H1 (cell line): ENCODE data around the gene TADA1. TPM values are rescaled to one million over a fixed set of nuclear protein-coding genes. Genes with fewer than 3 reads are reported as not detected.

Experiments
- CTCF ChIA-PET: fragments of 300-600 bp; sonication (Branson Sonifier 250); formaldehyde crosslinking; loops from one replicate; lab custom pipeline; 2021; ENCODE audit not compliant: partially characterized antibody; lab: Charles Lee
- POLR2A ChIA-PET: fragments of 300-600 bp; sonication (Branson Sonifier 250); formaldehyde crosslinking; loops from one replicate; lab custom pipeline; 2021; ENCODE audit warnings: inconsistent platforms; ENCODE audit not compliant: partially characterized antibody; lab: Charles Lee
- DNase-seq, 2 experiments: peaks; one replicate each; pipeline versions ENCODE4 v3.0.0 to v3.0.0-alpha.2; 2010 to 2022; ENCODE audit warnings: low spot score in 2 of 2, low read depth in 1 of 2, mixed read lengths in 1 of 2
- FAIRE-seq: peaks from 2 replicates; lab custom pipeline; 2011; peaks lifted over from hg19 to GRCh38; lab: Jason Lieb, UNC
- H2AFZ ChIP-seq: 2 replicates; pipeline ENCODE4 v1.8.1; 2012; ENCODE audit warnings: low read length, inconsistent platforms
- H2AK5ac ChIP-seq: 2 replicates; pipeline ENCODE4 v1.6.1; 2013; ENCODE audit warnings: low read depth, low read length
- H2BK120ac ChIP-seq: replicated peaks from 2 replicates; pipeline ENCODE3; 2013; ENCODE audit warnings: low read depth, low read length, inconsistent platforms
- H2BK12ac ChIP-seq: 2 replicates; pipeline ENCODE4 v1.6.1; 2013; ENCODE audit warnings: low read depth, low read length
- H2BK15ac ChIP-seq: 2 replicates; pipeline ENCODE4 v1.6.1; 2013; ENCODE audit warnings: low read length
- H2BK20ac ChIP-seq: 2 replicates; pipeline ENCODE4 v1.6.1; 2013; ENCODE audit warnings: low read length
- H2BK5ac ChIP-seq: 2 replicates; pipeline ENCODE4 v1.6.1; 2013; ENCODE audit warnings: low read depth, low read length
- H3K14ac ChIP-seq: 2 replicates; pipeline ENCODE4 v1.6.1; 2013; ENCODE audit warnings: inconsistent platforms; ENCODE audit not compliant: insufficient read length
- H3K18ac ChIP-seq: 2 replicates; pipeline ENCODE4 v1.6.1; 2013; ENCODE audit warnings: low read length; ENCODE audit errors: extremely low read depth
- H3K23ac ChIP-seq: 2 replicates; pipeline ENCODE4 v1.6.1; 2013; ENCODE audit warnings: inconsistent platforms; ENCODE audit not compliant: insufficient read length
- H3K23me2 ChIP-seq: 2 replicates; pipeline ENCODE4 v1.6.1; 2013; ENCODE audit warnings: low read depth, low read length
- H3K27ac ChIP-seq: 2 replicates; pipeline ENCODE4 v1.6.1; 2011; ENCODE audit warnings: low read depth, low read length, inconsistent platforms
- H3K27me3 ChIP-seq, 4 experiments: replicated peaks in 1 of 4; 1 replicate in 1 of 4; 2 replicates in 3 of 4; pipeline versions ENCODE4 v1.6.1 to v1.8.1; 2011 to 2013; ENCODE audit warnings: low read length in 3 of 4, mild to moderate bottlenecking in 3 of 4, inconsistent platforms in 2 of 4, mixed read lengths in 2 of 4, moderate library complexity in 1 of 4; ENCODE audit not compliant: control insufficient read depth in 3 of 4, insufficient read depth in 3 of 4; ENCODE audit errors: extremely low read depth in 1 of 4
- H3K36me3 ChIP-seq, 4 experiments: 2 replicates each; pipeline versions ENCODE4 v1.6.1 to v1.8.1; 2011 to 2013; ENCODE audit warnings: mild to moderate bottlenecking in 4 of 4, low read length in 3 of 4, moderate library complexity in 2 of 4, control low read depth in 1 of 4, inconsistent platforms in 1 of 4; ENCODE audit not compliant: insufficient read depth in 4 of 4, control insufficient read depth in 2 of 4
- H3K4ac ChIP-seq: replicated peaks from 2 replicates; pipeline ENCODE3; 2013; ENCODE audit warnings: low read length, low read depth, mixed read lengths, inconsistent platforms; ENCODE audit not compliant: insufficient read length
- H3K4me1 ChIP-seq, 4 experiments: replicated peaks in 1 of 4; 1 replicate in 1 of 4; 2 replicates in 3 of 4; pipeline versions ENCODE4 v1.6.1 to v1.8.1; 2011 to 2013; ENCODE audit warnings: low read length in 3 of 4, inconsistent platforms in 2 of 4, mixed read lengths in 1 of 4; ENCODE audit not compliant: insufficient read depth in 4 of 4, control insufficient read depth in 3 of 4
- H3K4me2 ChIP-seq, 2 experiments: 2 replicates each; pipeline versions ENCODE4 v1.6.1 to v1.8.1; 2011 to 2013; ENCODE audit warnings: low read depth in 2 of 2, low read length in 2 of 2, control low read depth in 1 of 2, inconsistent platforms in 1 of 2, mild to moderate bottlenecking in 1 of 2; ENCODE audit not compliant: insufficient read depth in 1 of 2
- H3K4me3 ChIP-seq, 4 experiments: fragments of 200-600, 300-600 bp in 1 of 4; sonication (generic), shearing (Covaris generic), sonication (Bioruptor Twin) in 1 of 4; 2 replicates each; pipeline versions ENCODE4 v1.5.1 to v1.8.1; 2011 to 2016; ENCODE audit warnings: low read length in 4 of 4, low read depth in 3 of 4, control low read depth in 2 of 4, inconsistent platforms in 2 of 4, mild to moderate bottlenecking in 2 of 4, mixed read lengths in 1 of 4, moderate library complexity in 1 of 4; ENCODE audit not compliant: insufficient read depth in 2 of 4; ENCODE audit errors: extremely low read depth in 1 of 4
- H3K56ac ChIP-seq: replicated peaks from 2 replicates; pipeline ENCODE3; 2013; ENCODE audit warnings: low read depth, mild to moderate bottlenecking, mixed read lengths, low read length, inconsistent platforms; ENCODE audit not compliant: insufficient read length
- H3K79me1 ChIP-seq: 2 replicates; pipeline ENCODE4 v1.6.1; 2013; ENCODE audit warnings: low read depth, low read length, control low read depth
- H3K79me2 ChIP-seq, 2 experiments: 2 replicates each; pipeline versions ENCODE4 v1.6.1 to v1.8.1; 2012 to 2013; ENCODE audit warnings: low read length in 2 of 2, mild to moderate bottlenecking in 2 of 2, inconsistent platforms in 1 of 2; ENCODE audit not compliant: insufficient read depth in 2 of 2, control insufficient read depth in 1 of 2
- H3K9ac ChIP-seq, 4 experiments: replicated peaks in 1 of 4; 1 replicate in 1 of 4; 2 replicates in 3 of 4; pipeline versions ENCODE4 v1.6.1 to v1.8.1; 2011 to 2013; ENCODE audit warnings: low read depth in 3 of 4, low read length in 3 of 4, control low read depth in 2 of 4, mild to moderate bottlenecking in 2 of 4, moderate library complexity in 2 of 4, inconsistent platforms in 1 of 4; ENCODE audit errors: extremely low read depth in 1 of 4
- H3K9me3 ChIP-seq, 2 experiments: 2 replicates each; pipeline versions ENCODE4 v1.6.1 to v1.8.1; 2012 to 2013; ENCODE audit warnings: mild to moderate bottlenecking in 2 of 2, moderate library complexity in 2 of 2, control low read depth in 1 of 2, inconsistent platforms in 1 of 2, low read depth in 1 of 2, low read length in 1 of 2, mixed read lengths in 1 of 2; ENCODE audit not compliant: insufficient read depth in 2 of 2
- H4K20me1 ChIP-seq, 2 experiments: replicated peaks in 1 of 2; 2 replicates each; pipeline versions ENCODE3 to v1.8.1; 2011 to 2013; ENCODE audit warnings: inconsistent platforms in 2 of 2, low read length in 2 of 2, mild to moderate bottlenecking in 1 of 2; ENCODE audit not compliant: insufficient read depth in 2 of 2, control insufficient read depth in 1 of 2
- H4K5ac ChIP-seq: 2 replicates; pipeline ENCODE4 v1.6.1; 2013; ENCODE audit warnings: low read length, low read depth, mixed read lengths, inconsistent platforms; ENCODE audit not compliant: insufficient read length
- H4K8ac ChIP-seq: 2 replicates; pipeline ENCODE4 v1.8.0; 2013; ENCODE audit warnings: mild to moderate bottlenecking, moderate library complexity, low read length, inconsistent platforms; ENCODE audit not compliant: insufficient read depth; ENCODE audit errors: extremely low read depth
- H4K91ac ChIP-seq: replicated peaks from 2 replicates; pipeline ENCODE3; 2013; ENCODE audit warnings: low read length, mixed read lengths, inconsistent platforms; ENCODE audit not compliant: insufficient read length
- ASH2L ChIP-seq: fragments of 200-600, 300-600 bp; sonication (generic); IDR thresholded peaks from one replicate; pipeline ENCODE4 v1.7.1; 2017; ENCODE audit warnings: low read length
- CEBPB ChIP-seq: IDR thresholded peaks from 2 replicates; pipeline ENCODE4 v1.6.1; 2012; ENCODE audit warnings: low read depth, low read length
- GTF2F1 ChIP-seq: IDR thresholded peaks from 2 replicates; pipeline ENCODE4 v1.6.1; 2012; ENCODE audit warnings: low read depth, low read length, improper control_type of control experiment, borderline replicate concordance
- HDAC6 ChIP-seq: IDR thresholded peaks from one replicate; pipeline ENCODE4 v1.7.1; 2012; ENCODE audit warnings: low read depth, mild to moderate bottlenecking, inconsistent platforms, low read length, moderate library complexity
- PHF8 ChIP-seq: fragments of 200-600 bp; sonication (generic); conservative IDR thresholded peaks from 2 replicates; pipeline ENCODE4 v1.7.1; 2012; ENCODE audit warnings: low read depth, mild to moderate bottlenecking, inconsistent platforms, low read length, moderate library complexity
- RAD21 ChIP-seq, 2 experiments: IDR thresholded peaks in 1 of 2; conservative IDR thresholded peaks in 1 of 2; 2 replicates each; pipeline ENCODE4 v1.6.1; 2011; ENCODE audit warnings: low read depth in 2 of 2, low read length in 2 of 2, improper control_type of control experiment in 1 of 2, inconsistent platforms in 1 of 2, mild to moderate bottlenecking in 1 of 2, moderate library complexity in 1 of 2
- RBBP5 ChIP-seq: IDR thresholded peaks from 2 replicates; pipeline ENCODE4 v1.7.1; 2012; ENCODE audit warnings: low read depth, mild to moderate bottlenecking, inconsistent platforms, low read length, moderate library complexity, borderline replicate concordance
- SP1 ChIP-seq: IDR thresholded peaks from 2 replicates; pipeline ENCODE4 v1.6.1; 2011; ENCODE audit warnings: low read depth, low read length
- TCF12 ChIP-seq: IDR thresholded peaks from 2 replicates; pipeline ENCODE4 v1.6.1; 2011; ENCODE audit warnings: low read depth, mild to moderate bottlenecking, low read length
- ZNF274 ChIP-seq: IDR thresholded peaks from 2 replicates; pipeline ENCODE4 v1.7.0; 2012; ENCODE audit warnings: low read length, borderline replicate concordance; ENCODE audit errors: extremely low read depth
- WGBS, 2 experiments: shearing (Covaris generic) in 1 of 2; methylation state at CpG; one replicate each; pipeline versions ENCODE4 v1.1.6 to v1.1.7; 2013 to 2015; ENCODE audit warnings: low lambda C conversion rate in 2 of 2, mixed read lengths in 2 of 2, inconsistent platforms in 1 of 2, low coverage in 1 of 2, missing lambda C conversion rate in 1 of 2; ENCODE audit not compliant: insufficient replicate concordance in 2 of 2, insufficient coverage in 1 of 2, insufficient read length in 1 of 2; ENCODE audit errors: extremely low coverage in 1 of 2, missing lambda C conversion rate in 1 of 2; 5-methylcytosine and 5-hydroxymethylcytosine counted together
- polyA plus RNA-seq, 7 experiments: library from polyadenylated mRNA; depleted of rRNA in 3 of 7; stranded (reverse) in 5 of 7; unstranded in 2 of 7; fragments of >200 nt in 5 of 7; fragments of 200-250 nt in 2 of 7; gene quantifications; 1 replicate in 5 of 7; 2 replicates in 1 of 7; 4 replicates in 1 of 7; pipeline versions ENCODE4 v1.2.1 to v1.2.3, GENCODE V29; 2011 to 2013; ENCODE audit warnings: missing spikeins in 2 of 7, mixed read lengths in 2 of 7
- total RNA-seq: library from RNA; stranded (reverse); fragmentation: NEBNext Ultra II Directional; extraction: Animal tissue kit (Norgen Biotek cat#: 25700); gene quantifications from 2 replicates; pipeline ENCODE4 v1.2.1, GENCODE V29; 2021
- TF ChIP-seq, protein P1 (sequence below), 3 experiments: IDR thresholded peaks; 1 replicate in 2 of 3; 2 replicates in 1 of 3; pipeline versions ENCODE4 v1.5.1 to v1.6.1; 2011; ENCODE audit warnings: low read length in 3 of 3, mild to moderate bottlenecking in 3 of 3, inconsistent platforms in 2 of 3, low read depth in 1 of 3, moderate library complexity in 1 of 3; ENCODE audit not compliant: insufficient read depth in 1 of 3; ENCODE audit errors: control extremely low read depth in 1 of 3
- TF ChIP-seq, protein P2 (sequence below): IDR thresholded peaks from 2 replicates; pipeline ENCODE4 v1.6.1; 2012; ENCODE audit warnings: inconsistent platforms

Gene TADA1
- total and polyA plus RNA-seq, 2 of the 8 experiments (the other 6 are each of a cell fraction or from before 2014, with no cell fraction given) = 21.1 to 23.6 TPM

DNA sequence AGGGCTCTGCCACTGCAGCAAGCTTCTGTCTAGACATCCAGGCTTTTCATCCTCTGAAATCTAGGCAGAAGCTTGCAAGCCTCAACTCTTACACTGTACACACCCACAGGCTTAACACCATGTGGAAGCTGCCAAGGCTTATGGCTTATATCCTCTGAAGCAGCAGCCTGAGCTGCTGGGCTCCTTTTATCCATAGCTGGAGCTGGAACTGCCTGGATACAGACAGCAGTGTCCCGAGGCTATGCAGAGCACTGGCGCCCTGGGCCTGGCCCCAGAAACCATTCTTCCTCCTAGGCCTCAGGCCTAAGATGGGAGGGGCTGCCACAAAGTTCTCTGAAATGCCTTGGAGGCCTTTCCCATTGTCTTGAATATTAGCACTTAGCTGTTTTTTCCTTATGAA lies 56.1 kb downstream of the TADA1 start:
- H4K5ac ChIP-seq = no peak overlapping the region
- H3K9me3 ChIP-seq = 0 out of 4 replicates have a peak, but pooled peaks cover 0 to 5% of the 10 kb centered on the region in 2 experiments
- H3K79me1 ChIP-seq = no peaks in the 10 kb centered on the region
- 89% methylated on average over 2 of the region's 2 CpGs; no CpG with 5 or more reads in 1 of the 2 experiments for WGBS, 2 experiments
- no peak overlapping the region for H4K91ac ChIP-seq
- no peaks in the 10 kb centered on the region for H4K20me1 ChIP-seq
- TF ChIP-seq ZNF274 (no peak), SP1 (no peak), RAD21 (IDR thresholded peaks at IDR 0.05 in 1 of 2, conservative IDR thresholded peaks at IDR 0.05 in 1 of 2; ENCODE audit: low read depth in 2 of 2, low read length in 2 of 2) (no peak), TCF12 (no peak), HDAC6 (no peak), GTF2F1 (no peak), PHF8 (no peak), RBBP5 (no peak), ASH2L (no peak), CEBPB (no peak)
- TF ChIP-seq, protein P1, sequence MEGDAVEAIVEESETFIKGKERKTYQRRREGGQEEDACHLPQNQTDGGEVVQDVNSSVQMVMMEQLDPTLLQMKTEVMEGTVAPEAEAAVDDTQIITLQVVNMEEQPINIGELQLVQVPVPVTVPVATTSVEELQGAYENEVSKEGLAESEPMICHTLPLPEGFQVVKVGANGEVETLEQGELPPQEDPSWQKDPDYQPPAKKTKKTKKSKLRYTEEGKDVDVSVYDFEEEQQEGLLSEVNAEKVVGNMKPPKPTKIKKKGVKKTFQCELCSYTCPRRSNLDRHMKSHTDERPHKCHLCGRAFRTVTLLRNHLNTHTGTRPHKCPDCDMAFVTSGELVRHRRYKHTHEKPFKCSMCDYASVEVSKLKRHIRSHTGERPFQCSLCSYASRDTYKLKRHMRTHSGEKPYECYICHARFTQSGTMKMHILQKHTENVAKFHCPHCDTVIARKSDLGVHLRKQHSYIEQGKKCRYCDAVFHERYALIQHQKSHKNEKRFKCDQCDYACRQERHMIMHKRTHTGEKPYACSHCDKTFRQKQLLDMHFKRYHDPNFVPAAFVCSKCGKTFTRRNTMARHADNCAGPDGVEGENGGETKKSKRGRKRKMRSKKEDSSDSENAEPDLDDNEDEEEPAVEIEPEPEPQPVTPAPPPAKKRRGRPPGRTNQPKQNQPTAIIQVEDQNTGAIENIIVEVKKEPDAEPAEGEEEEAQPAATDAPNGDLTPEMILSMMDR (IDR thresholded peaks at IDR 0.05; ENCODE audit: control extremely low read depth in 1 of 3, insufficient read depth in 1 of 3, low read depth in 1 of 3, low read length in 3 of 3) = no peak
- TF ChIP-seq, protein P2, sequence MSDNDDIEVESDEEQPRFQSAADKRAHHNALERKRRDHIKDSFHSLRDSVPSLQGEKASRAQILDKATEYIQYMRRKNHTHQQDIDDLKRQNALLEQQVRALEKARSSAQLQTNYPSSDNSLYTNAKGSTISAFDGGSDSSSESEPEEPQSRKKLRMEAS = no peak
- no peak overlapping the region for H3K14ac ChIP-seq
- FAIRE-seq = no peak
- no peak overlapping the region for H4K8ac ChIP-seq
- H2BK120ac ChIP-seq = no peak overlapping the region
- no peaks in the 10 kb centered on the region for H3K4me1 ChIP-seq
- H3K56ac ChIP-seq = no peak overlapping the region
- H3K79me2 ChIP-seq = no peaks in the 10 kb centered on the region
- no peak overlapping the region for H3K4me3 ChIP-seq
- ChIA-PET POLR2A (no interaction called here), CTCF (interaction anchor here (1.6 kb wide), 1 partner anchor 13 kb away, joined by 5 read pairs; no protein-coding TSS in a partner anchor)
- no peak overlapping the region for H2AK5ac ChIP-seq
- no peak for DNase-seq
- H3K9ac ChIP-seq = no peak overlapping the region
- H2BK20ac ChIP-seq = no peak overlapping the region
- H3K27me3 ChIP-seq = no peaks in the 10 kb centered on the region; a peak in 1 of 7 replicates
- H3K23ac ChIP-seq = no peak overlapping the region
- H3K4ac ChIP-seq = no peak overlapping the region
- H2BK12ac ChIP-seq = no peak overlapping the region
- no peak overlapping the region for H3K18ac ChIP-seq
- no peaks in the 10 kb centered on the region for H3K23me2 ChIP-seq
- H3K4me2 ChIP-seq = no peak overlapping the region
- no peak overlapping the region for H3K27ac ChIP-seq
- no peak overlapping the region for H2AFZ ChIP-seq
- H2BK5ac ChIP-seq = no peak overlapping the region
- no peaks in the 10 kb centered on the region for H3K36me3 ChIP-seq
- no peak overlapping the region for H2BK15ac ChIP-seq
